ENCODE results near the gene CDKN2B. TPM values are rescaled to one million over a fixed set of nuclear protein-coding genes. Genes with fewer than 3 reads are reported as not detected.

The CDKN2B gene
- total RNA-seq, 2 donors from 2014 or later, result 6.0 to 9.6 TPM

GRCh38 chr9:22041775-22042174 is 32.7 kb upstream of the CDKN2B start:
- peak overlapping the region in 3 of 4 donors; percentile 39 to 73 (median 55) for H3K27ac ChIP-seq
- H3K9me3 ChIP-seq, result no peaks in the 10 kb centered on the region
- peak; percentile 99 for ATAC-seq
- intact Hi-C loops (cut with DNase I), result no loop called here
- WGBS, 2 donors, result 14 to 26% methylated on average over 1 of the region's 1 CpG
- no peaks in the 10 kb centered on the region for H3K36me3 ChIP-seq (replicated peaks in 1 of 2; ENCODE audit: insufficient read depth in 1 of 2, low read depth in 2 of 2)
- H3K4me1 ChIP-seq, result peaks cover 40% of the 10 kb centered on the region
- peak; percentile 82 to 92 (median 84) for DNase-seq
- TF ChIP-seq POLR2A (IDR thresholded peaks at IDR 0.05), result no peak
- TF ChIP-seq, protein P1, sequence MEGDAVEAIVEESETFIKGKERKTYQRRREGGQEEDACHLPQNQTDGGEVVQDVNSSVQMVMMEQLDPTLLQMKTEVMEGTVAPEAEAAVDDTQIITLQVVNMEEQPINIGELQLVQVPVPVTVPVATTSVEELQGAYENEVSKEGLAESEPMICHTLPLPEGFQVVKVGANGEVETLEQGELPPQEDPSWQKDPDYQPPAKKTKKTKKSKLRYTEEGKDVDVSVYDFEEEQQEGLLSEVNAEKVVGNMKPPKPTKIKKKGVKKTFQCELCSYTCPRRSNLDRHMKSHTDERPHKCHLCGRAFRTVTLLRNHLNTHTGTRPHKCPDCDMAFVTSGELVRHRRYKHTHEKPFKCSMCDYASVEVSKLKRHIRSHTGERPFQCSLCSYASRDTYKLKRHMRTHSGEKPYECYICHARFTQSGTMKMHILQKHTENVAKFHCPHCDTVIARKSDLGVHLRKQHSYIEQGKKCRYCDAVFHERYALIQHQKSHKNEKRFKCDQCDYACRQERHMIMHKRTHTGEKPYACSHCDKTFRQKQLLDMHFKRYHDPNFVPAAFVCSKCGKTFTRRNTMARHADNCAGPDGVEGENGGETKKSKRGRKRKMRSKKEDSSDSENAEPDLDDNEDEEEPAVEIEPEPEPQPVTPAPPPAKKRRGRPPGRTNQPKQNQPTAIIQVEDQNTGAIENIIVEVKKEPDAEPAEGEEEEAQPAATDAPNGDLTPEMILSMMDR (IDR thresholded peaks at IDR 0.05), result peak in 1 of 7 experiments; percentile 7
- no peaks in the 10 kb centered on the region for H3K27me3 ChIP-seq
- H3K4me3 ChIP-seq, result no peak overlapping the region

- H3K4me1 ChIP-seq, result peaks cover 40% of the 10 kb centered on the region
- no peaks in the 10 kb centered on the region for H3K27me3 ChIP-seq
- WGBS, 2 donors, result 70 to 71% methylated on average over 1 of the region's 1 CpG
- H3K27ac ChIP-seq, result peak overlapping the region in 2 of 4 donors; percentile 55 to 73
- DNase-seq (no peak), ATAC-seq (no peak)
- H3K9me3 ChIP-seq, result no peaks in the 10 kb centered on the region
- H3K4me3 ChIP-seq, result no peak overlapping the region
- no peak for TF ChIP-seq POLR2A (IDR thresholded peaks at IDR 0.05)
- TF ChIP-seq, protein P1 (IDR thresholded peaks at IDR 0.05), result no peak
- intact Hi-C loops (cut with DNase I), result no loop called here
- no peaks in the 10 kb centered on the region for H3K36me3 ChIP-seq (replicated peaks in 1 of 2; ENCODE audit: insufficient read depth in 1 of 2, low read depth in 2 of 2)
These were observed 32.2 kb upstream of the CDKN2B start for GRCh38 chr9:22041344-22041743.

DNA sequence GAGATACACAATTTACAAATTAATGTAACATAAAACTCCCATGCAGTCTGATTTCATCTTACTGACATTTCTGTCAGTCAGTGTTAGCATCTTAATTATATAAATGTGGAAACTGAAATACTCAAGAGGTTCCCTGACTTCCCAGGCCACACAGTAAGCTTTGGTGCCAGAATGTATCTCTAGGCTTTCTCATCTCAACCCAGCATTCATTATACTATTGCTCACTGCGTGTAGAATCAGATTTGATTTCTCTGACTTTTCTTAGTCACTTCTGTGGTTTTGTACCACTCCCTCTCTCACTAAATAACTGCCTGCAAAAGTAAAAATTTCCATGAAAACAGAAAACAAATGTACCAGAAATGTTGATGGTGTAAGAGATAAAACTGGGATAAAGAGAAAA is 31.7 kb upstream of the CDKN2B start:
- H3K27me3 ChIP-seq, result no peaks in the 10 kb centered on the region
- TF ChIP-seq, protein P1 (IDR thresholded peaks at IDR 0.05), result no peak
- TF ChIP-seq POLR2A (IDR thresholded peaks at IDR 0.05), result no peak
- no peaks in the 10 kb centered on the region for H3K9me3 ChIP-seq
- peak overlapping the region in 1 of 4 donors; percentile 73 for H3K27ac ChIP-seq
- ATAC-seq (no peak), DNase-seq (no peak)
- H3K4me1 ChIP-seq, result peaks cover 40% of the 10 kb centered on the region
- H3K36me3 ChIP-seq (replicated peaks in 1 of 2; ENCODE audit: insufficient read depth in 1 of 2, low read depth in 2 of 2), result no peaks in the 10 kb centered on the region
- H3K4me3 ChIP-seq, result no peak overlapping the region
- intact Hi-C loops (cut with DNase I), result no loop called here
- 65 to 66% methylated on average over 1 of the region's 1 CpG for WGBS, 2 donors

DNA sequence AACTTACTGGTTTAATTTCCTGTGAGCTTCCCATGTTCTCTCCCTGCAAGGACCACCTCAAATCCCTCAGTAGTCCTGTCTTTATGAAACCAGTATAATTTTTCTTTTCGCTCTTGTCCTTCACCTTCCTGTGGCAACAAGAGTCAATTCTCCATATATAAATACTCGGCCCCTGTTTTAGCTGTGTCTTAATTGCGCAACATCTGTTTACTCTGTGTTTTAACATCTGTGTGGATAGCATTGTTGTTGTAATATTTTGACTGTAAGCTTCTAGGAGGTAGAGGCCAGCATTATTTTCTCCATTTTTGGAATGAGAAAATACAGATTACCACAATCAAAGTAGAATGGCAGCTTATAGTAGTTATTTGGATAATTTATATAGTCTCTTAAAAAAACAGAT is 30.2 kb upstream of the CDKN2B start:
- peaks cover 40% of the 10 kb centered on the region for H3K4me1 ChIP-seq

More for the DNA sequence above, 30.2 kb upstream of the CDKN2B start:
- no peak overlapping the region for H3K4me3 ChIP-seq
- no peak overlapping the region for H3K27ac ChIP-seq
- no peaks in the 10 kb centered on the region for H3K27me3 ChIP-seq
- no peaks in the 10 kb centered on the region for H3K9me3 ChIP-seq
- DNase-seq (no peak), ATAC-seq (no peak)
- intact Hi-C loops (cut with DNase I), result no loop called here
- no peaks in the 10 kb centered on the region for H3K36me3 ChIP-seq (replicated peaks in 1 of 2; ENCODE audit: insufficient read depth in 1 of 2, low read depth in 2 of 2)
- 54 to 55% methylated on average over 3 of the region's 3 CpGs for WGBS, 2 donors
- TF ChIP-seq POLR2A (IDR thresholded peaks at IDR 0.05), result no peak
- TF ChIP-seq, protein P1 (IDR thresholded peaks at IDR 0.05), result no peak
